T-helper 17 cell (primary cell): ENCODE measurements around the gene GPR101. TPM values are rescaled to one million over a fixed set of nuclear protein-coding genes. Genes with fewer than 3 reads are reported as not detected.

Experiments
- ATAC-seq: fragments of 150-1000 bp; cut with Tn5 transposase; 2 replicates; pipeline ENCODE4 v1.10.0; 2021; ENCODE audit warnings: mild to moderate bottlenecking, moderate library complexity
- DNase-seq, 3 donors: peaks; one replicate each; pipeline versions ENCODE4 v3.0.0 to v3.0.0-alpha.2; 2020 to 2021
- H3K9me3 ChIP-seq: one replicate; pipeline ENCODE4 v1.7.0; 2013; ENCODE audit warnings: low read length, mild to moderate bottlenecking; ENCODE audit not compliant: control insufficient read depth, poor library complexity, severe bottlenecking
- H3K27ac Mint-ChIP-seq: one replicate; pipeline ENCODE4 v1.8.0; 2022; ENCODE audit warnings: mild to moderate bottlenecking, moderate library complexity, mixed read lengths
- H3K27me3 Mint-ChIP-seq: one replicate; pipeline ENCODE4 v1.8.0; 2022; ENCODE audit warnings: mixed read lengths
- H3K36me3 Mint-ChIP-seq: one replicate; pipeline ENCODE4 v1.8.0; 2022; ENCODE audit warnings: low read depth, mixed read lengths
- H3K4me1 Mint-ChIP-seq: one replicate; pipeline ENCODE4 v1.8.0; 2022; ENCODE audit warnings: mild to moderate bottlenecking, mixed read lengths
- H3K4me3 Mint-ChIP-seq: one replicate; pipeline ENCODE4 v1.8.0; 2022; ENCODE audit warnings: mild to moderate bottlenecking, moderate library complexity, mixed read lengths
- total RNA-seq, 4 donors: library from RNA in 2 of 4; stranded (reverse) in 2 of 4; gene quantifications; one replicate each; pipeline ENCODE4 v1.2.3 and lab custom pipeline; 2022 to 2026

GPR101 gene
- total RNA-seq (under 1 TPM in 1 of 2 donors, not detected in 1; 0.30 TPM), total RNA-seq (lab: John Stamatoyannopoulos, UW) (0.12 to 0.23 reads per million in 2 donors)

- ATAC-seq, result peak; percentile 40
- no peak within 1 kb of the TSS for H3K27ac Mint-ChIP-seq
- H3K36me3 Mint-ChIP-seq, result peaks cover 5% of the 10 kb centered on the region
- H3K27me3 Mint-ChIP-seq, result peaks cover 38% of the 10 kb centered on the region
- no peaks in the 10 kb centered on the region for H3K9me3 ChIP-seq
- H3K4me1 Mint-ChIP-seq, result peaks cover 9% of the 10 kb centered on the region
- peak within 1 kb of the TSS; percentile 80 for H3K4me3 Mint-ChIP-seq
- DNase-seq, result no peak
These were observed at the start of gene GPR101 for GRCh38 chrX:137033774-137034507. Gene GPR101, minus strand, starts transcription at chrX:137033995. Its CDS starts 2,321 bp downstream, at chrX:137031674.

- H3K9me3 ChIP-seq, result no peaks in the 10 kb centered on the region
- Mint-ChIP-seq H3K4me3 (no peak overlapping the region), H3K27me3 (peaks cover 36% of the 10 kb centered on the region), H3K27ac (no peak overlapping the region), H3K36me3 (peaks cover 3% of the 10 kb centered on the region), H3K4me1 (no peaks in the 10 kb centered on the region)
- DNase-seq, result no peak
- no peak for ATAC-seq
These were observed 47.4 kb upstream of the GPR101 start for GRCh38 chrX:137081239-137081638.

GRCh38 chrX:137072396-137072795, 38.6 kb upstream of the GPR101 start:
- Mint-ChIP-seq H3K4me3 (no peak overlapping the region), H3K27ac (no peak overlapping the region), H3K4me1 (no peaks in the 10 kb centered on the region), H3K27me3 (no peaks in the 10 kb centered on the region), H3K36me3 (no peaks in the 10 kb centered on the region)
- no peaks in the 10 kb centered on the region for H3K9me3 ChIP-seq
- ATAC-seq, result no peak
- DNase-seq, result no peak

GRCh38 chrX:137071596-137071995, 37.8 kb upstream of the GPR101 start:
- Mint-ChIP-seq H3K27me3 (no peaks in the 10 kb centered on the region), H3K4me3 (no peak overlapping the region), H3K27ac (no peak overlapping the region), H3K36me3 (no peaks in the 10 kb centered on the region), H3K4me1 (no peaks in the 10 kb centered on the region)
- no peak for ATAC-seq
- H3K9me3 ChIP-seq, result no peaks in the 10 kb centered on the region
- DNase-seq, result no peak

GRCh38 chrX:137067147-137067546, 33.4 kb upstream of the GPR101 start:
- ATAC-seq (no peak), DNase-seq (no peak)
- Mint-ChIP-seq H3K4me3 (no peak overlapping the region), H3K36me3 (no peaks in the 10 kb centered on the region), H3K27me3 (peaks cover 6% of the 10 kb centered on the region), H3K27ac (no peak overlapping the region), H3K4me1 (no peaks in the 10 kb centered on the region)
- H3K9me3 ChIP-seq, result no peaks in the 10 kb centered on the region

GRCh38 chrX:137062915-137063617, 29.3 kb upstream of the GPR101 start:
- peaks cover 13% of the 10 kb centered on the region for H3K27me3 Mint-ChIP-seq
- H3K9me3 ChIP-seq, result no peaks in the 10 kb centered on the region
- H3K36me3 Mint-ChIP-seq, result no peaks in the 10 kb centered on the region
- DNase-seq (no peak), ATAC-seq (no peak)
- H3K4me3 Mint-ChIP-seq, result no peak overlapping the region
- H3K4me1 Mint-ChIP-seq, result no peaks in the 10 kb centered on the region
- no peak overlapping the region for H3K27ac Mint-ChIP-seq

GRCh38 chrX:137058339-137059127, 24.7 kb upstream of the GPR101 start:
- Mint-ChIP-seq H3K27me3 (peaks cover 25% of the 10 kb centered on the region), H3K27ac (no peak overlapping the region), H3K4me3 (no peak overlapping the region), H3K4me1 (no peaks in the 10 kb centered on the region), H3K36me3 (no peaks in the 10 kb centered on the region)
- no peak for ATAC-seq
- DNase-seq, result no peak
- no peaks in the 10 kb centered on the region for H3K9me3 ChIP-seq

- no peaks in the 10 kb centered on the region for H3K9me3 ChIP-seq
- H3K27me3 Mint-ChIP-seq, result peaks cover 12% of the 10 kb centered on the region
- H3K36me3 Mint-ChIP-seq, result no peaks in the 10 kb centered on the region
- peaks cover 2% of the 10 kb centered on the region for H3K4me1 Mint-ChIP-seq
- ATAC-seq, result peak; percentile 29
- H3K4me3 Mint-ChIP-seq, result peak overlapping the region; percentile 89
- H3K27ac Mint-ChIP-seq, result peak overlapping the region; percentile 53
- DNase-seq, result no peak
These were observed 18.9 kb upstream of the GPR101 start for GRCh38 chrX:137052643-137053235.

- ATAC-seq (peak; percentile 98), DNase-seq (peak; percentile 66 to 73 (median 70))
- peaks cover 2% of the 10 kb centered on the region for H3K4me1 Mint-ChIP-seq
- H3K27ac Mint-ChIP-seq, result peak overlapping the region; percentile 53
- H3K36me3 Mint-ChIP-seq, result no peaks in the 10 kb centered on the region
- H3K9me3 ChIP-seq, result no peaks in the 10 kb centered on the region
- H3K4me3 Mint-ChIP-seq, result peak overlapping the region; percentile 89
- H3K27me3 Mint-ChIP-seq, result peaks cover 12% of the 10 kb centered on the region
These were observed 18.3 kb upstream of the GPR101 start for GRCh38 chrX:137051978-137052642.

- ATAC-seq (no peak), DNase-seq (no peak)
- Mint-ChIP-seq H3K4me3 (no peak overlapping the region), H3K27me3 (no peaks in the 10 kb centered on the region), H3K36me3 (no peaks in the 10 kb centered on the region), H3K4me1 (no peaks in the 10 kb centered on the region), H3K27ac (no peak overlapping the region)
- no peaks in the 10 kb centered on the region for H3K9me3 ChIP-seq
These were observed 11.1 kb upstream of the GPR101 start for GRCh38 chrX:137044893-137045292.

- Mint-ChIP-seq H3K4me3 (no peak overlapping the region), H3K36me3 (no peaks in the 10 kb centered on the region), H3K4me1 (no peaks in the 10 kb centered on the region), H3K27ac (no peak overlapping the region), H3K27me3 (peaks cover 9% of the 10 kb centered on the region)
- no peaks in the 10 kb centered on the region for H3K9me3 ChIP-seq
- no peak for ATAC-seq
- DNase-seq, result no peak
These were observed 9.9 kb upstream of the GPR101 start for GRCh38 chrX:137043736-137044135.

GRCh38 chrX:137041329-137041728, 7.5 kb upstream of the GPR101 start:
- Mint-ChIP-seq H3K4me3 (no peak overlapping the region), H3K4me1 (no peaks in the 10 kb centered on the region), H3K36me3 (no peaks in the 10 kb centered on the region), H3K27me3 (peaks cover 15% of the 10 kb centered on the region), H3K27ac (no peak overlapping the region)
- no peaks in the 10 kb centered on the region for H3K9me3 ChIP-seq
- ATAC-seq (no peak), DNase-seq (no peak)
